ENCODE measurements around the gene CRADD.

GRCh38 chr12:93639406-93639805 is 37.8 kb upstream of the CRADD start:
- TF ChIP-seq, protein P1, sequence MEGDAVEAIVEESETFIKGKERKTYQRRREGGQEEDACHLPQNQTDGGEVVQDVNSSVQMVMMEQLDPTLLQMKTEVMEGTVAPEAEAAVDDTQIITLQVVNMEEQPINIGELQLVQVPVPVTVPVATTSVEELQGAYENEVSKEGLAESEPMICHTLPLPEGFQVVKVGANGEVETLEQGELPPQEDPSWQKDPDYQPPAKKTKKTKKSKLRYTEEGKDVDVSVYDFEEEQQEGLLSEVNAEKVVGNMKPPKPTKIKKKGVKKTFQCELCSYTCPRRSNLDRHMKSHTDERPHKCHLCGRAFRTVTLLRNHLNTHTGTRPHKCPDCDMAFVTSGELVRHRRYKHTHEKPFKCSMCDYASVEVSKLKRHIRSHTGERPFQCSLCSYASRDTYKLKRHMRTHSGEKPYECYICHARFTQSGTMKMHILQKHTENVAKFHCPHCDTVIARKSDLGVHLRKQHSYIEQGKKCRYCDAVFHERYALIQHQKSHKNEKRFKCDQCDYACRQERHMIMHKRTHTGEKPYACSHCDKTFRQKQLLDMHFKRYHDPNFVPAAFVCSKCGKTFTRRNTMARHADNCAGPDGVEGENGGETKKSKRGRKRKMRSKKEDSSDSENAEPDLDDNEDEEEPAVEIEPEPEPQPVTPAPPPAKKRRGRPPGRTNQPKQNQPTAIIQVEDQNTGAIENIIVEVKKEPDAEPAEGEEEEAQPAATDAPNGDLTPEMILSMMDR (IDR thresholded peaks at IDR 0.05) = no peak
- TF ChIP-seq POLR2A (IDR thresholded peaks at IDR 0.05) = no peak
